GM10847 (cell line): ENCODE results near the gene CTIF.

Source experiments
- POLR2A ChIP-seq: IDR thresholded peaks from 2 replicates; pipeline ENCODE4 v1.6.1; 2011; ENCODE audit not compliant: insufficient read length; ENCODE audit errors: extremely low read depth

Gene CTIF

GRCh38 chr18:48661421-48661820 is 122.6 kb downstream of the CTIF start:
- TF ChIP-seq POLR2A = no peak

- no peak for TF ChIP-seq POLR2A
Observed at GRCh38 chr18:48662011-48662661, 123.3 kb downstream of the CTIF start.

- no peak for TF ChIP-seq POLR2A
Observed at GRCh38 chr18:48663096-48663930, 124.5 kb downstream of the CTIF start.

GRCh38 chr18:48663931-48664847 is 125.4 kb downstream of the CTIF start:
- no peak for TF ChIP-seq POLR2A

GRCh38 chr18:48665654-48666053 is 126.8 kb downstream of the CTIF start:
- no peak for TF ChIP-seq POLR2A

GRCh38 chr18:48666613-48667012 is 127.8 kb downstream of the CTIF start:
- TF ChIP-seq POLR2A = no peak

- no peak for TF ChIP-seq POLR2A
Observed at GRCh38 chr18:48667276-48668254, 128.7 kb downstream of the CTIF start.

- no peak for TF ChIP-seq POLR2A
Observed at GRCh38 chr18:48668466-48669179, 129.8 kb downstream of the CTIF start.

GRCh38 chr18:48669180-48669675 is 130.4 kb downstream of the CTIF start:
- TF ChIP-seq POLR2A = no peak

GRCh38 chr18:48669991-48670750 is 131.3 kb downstream of the CTIF start:
- TF ChIP-seq POLR2A = no peak

GRCh38 chr18:48670751-48671560 is 132.1 kb downstream of the CTIF start:
- TF ChIP-seq POLR2A = no peak

GRCh38 chr18:48671561-48671945 is 132.7 kb downstream of the CTIF start:
- no peak for TF ChIP-seq POLR2A
